ENCODE data around the gene UBALD2.
"Not testable (repeated sequence)": the region's sequence is repeated elsewhere in the genome, so short reads cannot be mapped to it uniquely, and the experiment has no call there.

UBALD2 gene
- 7.7 to 39.7 (median 16.7) reads per million in 17 experiments for total RNA-seq

GRCh38 chr17:76264755-76265623 lies at the start of gene UBALD2:
TSS of gene UBALD2 (plus strand) at chr17:76265348. CDS start at chr17:76265506, 158 bp downstream.
- DNase-seq, result peak; percentile 100

GRCh38 chr17:76217081-76217480 lies 48.1 kb upstream of the UBALD2 start:
- DNase-seq, result no peak

GRCh38 chr17:76219670-76220383 lies 45.3 kb upstream of the UBALD2 start:
- no peak for DNase-seq

- peak in 2 of 4 experiments; percentile 6 to 13 for DNase-seq
These were observed 41.3 kb upstream of the UBALD2 start for GRCh38 chr17:76223802-76224201.

DNA sequence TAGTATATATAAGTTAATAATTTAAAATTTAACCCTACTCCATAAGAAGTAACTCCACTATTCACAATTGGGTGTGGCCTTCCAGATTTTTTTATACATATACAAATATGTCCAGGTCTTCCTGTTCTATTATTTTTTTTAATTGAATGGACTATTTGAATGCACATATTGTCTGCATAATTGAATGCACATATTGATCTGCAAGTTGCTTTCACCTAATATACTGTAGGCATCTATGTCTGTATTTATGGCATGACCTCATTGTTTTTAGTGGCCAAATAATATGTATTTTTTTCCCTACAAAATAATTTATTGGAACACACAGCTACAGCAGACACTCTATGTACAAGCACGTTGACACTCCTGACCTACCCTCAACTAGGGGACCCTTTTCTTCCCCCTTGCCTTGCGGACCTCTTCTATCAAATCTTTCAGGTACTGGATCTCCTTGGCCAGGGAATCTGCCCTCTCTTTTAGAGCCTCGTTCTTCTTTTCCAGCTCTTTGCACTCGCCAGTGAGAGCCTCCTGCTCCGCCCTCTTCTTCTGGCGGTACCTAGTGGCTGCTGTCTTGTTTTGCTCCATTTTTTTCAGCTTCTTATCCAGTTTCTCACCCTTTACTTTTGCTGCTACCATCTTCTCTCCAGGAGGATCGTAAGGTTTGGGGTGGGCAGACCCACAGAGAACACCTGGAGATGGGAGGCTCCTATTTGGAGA lies 39.6 kb upstream of the UBALD2 start:
- DNase-seq, result not testable (repeated sequence)

DNA sequence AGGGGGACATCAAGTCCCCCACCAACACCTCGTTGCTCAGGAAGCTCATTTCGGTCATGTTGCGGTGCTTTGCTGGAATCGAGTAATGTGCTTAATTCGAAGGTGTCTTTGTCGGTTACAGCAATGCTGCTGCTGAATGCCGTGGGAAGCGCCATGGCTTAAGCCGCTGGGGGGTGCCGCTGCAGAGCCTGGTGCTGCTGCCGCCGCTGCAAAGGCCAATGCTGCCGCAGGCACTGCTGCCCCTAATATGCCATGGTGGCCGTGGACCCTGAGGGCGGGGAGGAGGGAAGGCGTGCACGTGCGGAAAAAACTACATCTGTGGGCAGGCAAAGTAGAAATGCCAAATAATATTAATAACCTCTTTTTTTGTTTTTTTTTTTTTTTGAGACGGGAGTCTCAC lies 38.4 kb upstream of the UBALD2 start:
- DNase-seq, result not testable (repeated sequence)

DNA sequence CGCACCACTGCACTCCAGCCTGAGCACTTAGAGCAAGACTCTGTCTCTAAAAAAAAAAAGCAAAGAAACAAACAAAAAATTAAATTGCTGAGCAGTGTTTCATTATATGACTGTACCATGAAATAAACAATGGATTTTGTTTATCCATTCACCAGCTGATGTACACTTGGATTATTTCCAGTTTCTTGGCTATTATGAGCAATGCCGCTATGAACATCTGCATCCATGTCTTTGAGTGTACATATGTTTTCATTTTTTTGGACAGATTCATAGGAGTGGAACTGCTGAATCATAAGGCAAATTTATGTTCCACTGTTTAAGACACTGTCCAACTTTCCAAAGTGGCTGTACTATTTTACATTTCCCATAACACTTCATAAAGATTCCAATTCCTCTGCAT lies 32.8 kb upstream of the UBALD2 start:
- DNase-seq, result no peak

DNA sequence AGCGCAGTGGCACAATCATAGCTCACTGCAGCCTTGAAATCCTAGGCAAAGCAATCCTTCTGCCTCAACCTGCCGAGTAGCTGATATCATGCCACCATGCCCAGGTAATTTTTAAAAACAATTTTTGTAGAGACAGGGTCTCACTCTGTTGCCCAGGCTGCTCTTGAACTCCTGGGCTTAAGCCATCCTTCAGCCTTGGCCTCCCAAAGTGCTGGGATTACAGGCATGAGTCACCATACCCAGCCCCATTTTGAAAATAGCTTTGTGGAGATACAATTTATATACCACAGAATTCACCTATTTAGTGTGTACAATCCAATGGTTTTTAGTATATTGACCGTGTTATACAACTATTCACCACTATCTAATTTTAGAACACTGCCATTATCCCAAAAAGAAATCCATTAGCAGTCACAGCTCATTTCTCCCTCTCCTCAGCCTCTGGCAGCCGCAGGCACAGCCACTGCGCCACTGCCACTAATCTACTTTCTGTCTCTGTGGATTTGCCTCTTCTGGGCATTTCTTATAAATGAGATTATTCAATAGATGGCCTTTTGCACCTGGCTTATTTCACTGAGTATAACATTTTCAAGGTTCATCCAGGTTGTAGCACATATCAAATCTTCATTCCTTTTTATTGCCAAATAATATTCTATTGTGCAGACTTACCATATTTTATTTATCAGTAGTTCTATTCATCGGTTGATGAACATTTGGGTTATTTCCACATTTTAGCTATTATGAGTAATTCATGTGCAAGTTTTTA lies 31.4 kb upstream of the UBALD2 start:
- no peak for DNase-seq

GRCh38 chr17:76234354-76234679 lies 30.8 kb upstream of the UBALD2 start:
- no peak for DNase-seq

DNA sequence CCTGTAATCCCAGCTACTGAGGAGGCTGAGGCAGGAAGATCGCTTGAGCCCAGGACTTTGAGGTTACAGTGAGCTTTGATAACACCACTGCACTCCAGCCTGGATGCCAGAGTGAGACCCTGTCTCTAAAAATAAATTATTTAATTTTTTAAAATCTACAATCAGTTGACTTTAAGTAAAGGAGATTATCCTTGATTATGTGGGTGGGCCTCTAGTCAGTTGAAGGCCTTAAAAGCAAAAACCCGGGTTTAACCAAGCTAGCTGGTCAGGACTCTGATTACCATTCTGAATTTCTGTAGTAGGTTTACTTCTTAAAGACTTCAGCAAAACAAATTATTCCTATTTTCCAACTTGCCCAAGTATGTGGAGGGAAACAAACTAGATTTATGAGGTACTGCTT lies 29.3 kb upstream of the UBALD2 start:
- DNase-seq, result no peak

DNA sequence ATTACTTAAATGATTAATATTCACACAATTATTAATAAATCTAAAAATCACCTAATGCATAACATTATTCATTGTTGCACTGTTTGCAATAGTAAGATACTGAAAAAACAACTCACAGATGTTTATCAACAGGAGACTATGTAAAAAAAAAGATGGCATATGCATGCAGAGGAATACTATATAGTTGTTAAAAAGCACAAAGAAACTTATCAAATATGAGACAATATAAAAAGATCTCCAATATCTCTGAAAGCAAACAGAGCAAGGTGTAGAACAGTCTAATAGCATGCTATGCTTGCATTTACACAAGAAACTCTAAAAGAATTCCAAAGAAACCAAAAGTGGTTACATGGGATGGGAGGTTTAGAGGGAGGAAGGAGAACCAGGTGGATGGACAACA lies 28.5 kb upstream of the UBALD2 start:
- no peak for DNase-seq

DNA sequence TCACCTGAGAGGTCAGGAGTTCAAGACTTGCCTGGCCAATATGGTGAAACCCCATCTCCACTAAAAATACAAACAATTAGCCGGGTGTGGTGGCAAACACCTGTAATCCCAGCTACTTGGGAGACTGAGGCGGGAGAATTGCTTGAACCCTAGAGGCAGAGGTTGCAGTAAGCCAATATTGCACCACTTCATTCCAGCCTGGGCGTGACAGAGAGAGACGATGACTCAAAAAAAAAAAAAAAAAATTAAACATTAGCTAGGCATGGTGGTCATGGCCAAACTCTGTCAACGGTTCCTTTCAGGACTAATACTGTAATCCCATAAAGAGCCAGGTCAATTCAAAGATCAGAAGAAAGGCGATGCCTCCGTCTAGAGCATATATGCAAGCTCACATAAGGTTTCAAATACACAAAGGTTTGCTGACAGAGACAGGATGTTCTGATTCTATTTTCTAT lies 27.3 kb upstream of the UBALD2 start:
- DNase-seq, result no peak

GRCh38 chr17:76238847-76239537 lies 26.2 kb upstream of the UBALD2 start:
- no peak for DNase-seq

DNA sequence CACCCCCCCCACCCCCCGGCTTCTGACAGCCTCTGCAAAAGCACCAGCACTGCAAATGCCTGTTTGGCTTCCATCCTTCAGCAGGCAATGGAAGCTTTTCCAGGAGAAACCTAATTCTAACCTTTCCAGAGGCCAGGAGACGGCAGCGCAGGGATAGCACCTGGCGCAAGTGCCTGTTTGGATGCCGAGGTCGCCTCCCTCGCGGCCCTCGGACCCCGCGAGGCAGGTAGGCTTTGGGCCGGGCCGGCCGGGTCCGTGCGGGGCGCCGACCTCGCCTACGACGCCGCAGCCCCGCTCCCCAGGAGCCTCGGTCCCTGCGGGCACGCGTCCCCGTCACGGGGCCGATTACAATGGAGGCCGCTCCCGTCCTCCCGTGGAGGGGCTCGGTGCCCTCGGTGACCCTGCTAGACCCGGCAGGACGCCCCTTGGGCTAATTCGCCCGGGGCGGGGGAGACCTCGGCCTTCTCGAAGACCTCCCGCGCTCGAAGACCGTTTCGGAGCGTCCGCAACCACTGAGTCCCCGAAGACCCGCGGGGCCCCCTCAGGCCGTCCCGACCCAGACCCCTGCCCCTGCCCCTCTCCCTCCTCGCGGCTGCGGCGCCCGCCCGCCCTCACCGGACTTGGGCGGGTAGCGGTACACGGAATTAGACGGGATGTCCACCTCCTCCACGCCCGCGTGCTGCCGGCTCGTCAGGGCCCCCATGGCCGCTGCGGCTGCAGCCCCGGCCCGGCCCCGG lies 25.4 kb upstream of the UBALD2 start:
- no peak for DNase-seq

DNA sequence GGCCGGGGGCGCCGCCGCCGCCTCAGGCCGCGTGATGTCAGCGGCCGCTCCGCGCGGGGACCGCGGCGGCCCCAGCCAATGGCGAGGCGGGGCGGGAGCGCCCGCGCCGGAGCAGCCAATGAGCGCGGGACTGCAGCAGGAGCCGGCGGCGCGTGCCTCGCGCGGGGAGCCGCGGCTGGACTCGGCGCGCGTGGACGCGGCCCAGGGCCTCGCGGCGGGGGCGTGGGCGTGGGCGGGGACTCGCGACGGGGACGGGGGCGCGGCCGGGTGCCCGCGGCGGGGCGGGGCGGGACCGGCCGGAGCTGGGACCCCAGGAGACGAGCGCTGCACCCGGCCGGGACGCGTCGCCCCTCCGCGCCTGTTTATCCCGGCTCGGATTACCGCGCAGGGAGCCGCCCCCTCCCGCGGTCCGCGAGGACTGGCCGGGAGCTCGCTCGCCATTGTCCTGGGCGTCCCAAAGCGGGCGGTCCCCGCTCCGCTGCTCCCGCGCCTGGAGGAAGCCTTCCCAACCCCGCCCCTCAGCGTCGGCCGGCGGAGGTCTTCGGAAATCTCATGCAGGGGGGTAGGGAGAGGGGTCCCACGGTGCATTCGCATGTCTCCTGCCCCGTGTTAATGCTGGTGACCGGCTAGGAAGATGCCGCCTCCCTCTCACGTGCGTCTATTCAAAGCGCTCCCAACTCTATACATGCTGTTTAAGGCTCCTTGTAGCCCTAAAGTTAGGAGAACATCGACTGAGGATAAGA lies 24.5 kb upstream of the UBALD2 start, which contains the start of gene RNF157:
RNF157 (minus strand) TSS at position 33 of the 743 bp plus-strand sequence. CDS start 253 bp downstream, outside the sequence.
- peak; percentile 32 to 83 (median 66) for DNase-seq

DNA sequence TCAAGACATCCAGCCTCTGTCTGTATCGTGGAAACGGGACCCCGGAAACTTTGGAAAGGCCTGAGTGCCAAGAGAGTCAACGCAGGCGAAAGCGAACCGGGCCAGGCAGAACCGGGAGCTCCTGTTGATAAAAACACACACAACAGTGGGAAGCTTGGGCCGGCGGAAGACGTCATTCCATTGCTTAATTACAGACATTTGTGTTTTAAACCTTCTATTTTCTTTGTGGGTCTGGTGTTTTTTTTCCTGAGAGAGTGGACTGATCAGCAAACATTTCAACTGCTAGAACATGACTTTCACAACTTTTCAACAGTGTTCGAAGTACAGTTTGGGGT lies 24.0 kb upstream of the UBALD2 start:
- DNase-seq, result no peak

DNA sequence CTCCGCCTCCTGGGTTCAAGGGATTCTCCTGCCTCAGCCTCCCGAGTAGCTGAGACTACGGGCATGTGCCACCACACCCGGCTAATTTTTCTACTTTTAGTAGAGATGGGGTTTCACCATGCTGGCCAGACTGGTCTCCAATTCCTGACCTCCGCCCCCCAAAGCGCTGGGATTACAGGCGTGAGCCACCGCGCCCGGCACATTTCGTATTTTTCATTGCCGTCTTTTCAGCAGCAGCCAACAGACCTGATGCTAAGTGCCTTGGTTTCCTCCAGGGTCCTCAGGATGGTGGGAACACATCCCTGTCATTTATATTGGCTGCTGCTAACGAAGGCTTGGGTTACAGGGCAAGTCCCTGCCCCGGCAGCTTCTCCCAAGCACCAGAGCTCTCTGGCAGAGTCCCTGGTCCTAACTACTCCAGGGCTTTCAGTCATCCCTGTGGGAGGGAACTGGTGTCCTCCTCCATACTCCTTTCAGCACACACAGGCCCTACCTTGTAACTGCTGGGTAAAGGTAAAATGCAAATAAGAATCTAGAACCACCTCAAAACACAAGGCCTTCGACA lies 23.4 kb upstream of the UBALD2 start:
- DNase-seq, result no peak

DNA sequence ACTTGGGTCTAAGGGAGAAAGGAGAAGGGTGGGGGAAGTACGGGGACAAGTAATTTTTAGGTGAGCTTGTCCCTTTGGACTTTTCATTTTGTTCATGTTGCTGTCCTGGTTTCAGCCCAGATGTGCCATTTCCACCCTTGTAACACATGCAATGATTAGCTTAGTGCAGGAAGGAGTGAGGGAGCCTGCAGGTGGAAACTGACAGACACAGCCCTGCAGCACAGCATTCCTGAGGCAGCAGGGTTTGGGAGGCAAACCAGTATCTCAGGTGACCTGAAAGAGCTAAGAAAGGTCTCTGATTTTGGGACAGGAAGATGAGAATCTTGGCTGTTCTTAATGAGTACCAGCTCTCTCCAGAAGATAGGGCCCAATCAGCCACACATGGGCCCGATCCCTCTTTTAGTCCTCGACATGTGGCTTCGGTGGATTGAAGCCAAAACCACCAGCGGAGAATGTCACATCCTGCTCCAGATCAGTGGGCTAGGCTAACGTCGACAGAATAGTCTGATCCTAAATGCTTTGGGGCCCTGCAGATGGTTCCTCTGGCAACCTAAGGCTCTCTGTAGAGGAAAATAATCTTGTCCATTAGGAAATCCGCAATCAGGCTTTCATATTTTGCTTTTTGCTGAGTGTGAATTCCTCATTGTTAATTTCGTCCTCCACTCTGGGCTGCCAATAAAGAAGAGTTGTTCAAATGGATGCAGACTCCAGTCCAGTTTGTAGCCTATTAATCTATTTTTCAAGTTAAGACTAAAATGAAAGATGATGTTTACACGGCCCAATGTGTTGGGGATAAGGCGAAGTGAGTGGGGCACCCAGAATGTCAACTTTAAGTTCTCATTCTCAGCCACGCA lies 21.1 kb upstream of the UBALD2 start:
- peak in 2 of 4 experiments; percentile 28 to 32 for DNase-seq

GRCh38 chr17:76244721-76245120 lies 20.4 kb upstream of the UBALD2 start:
- not testable (repeated sequence) for DNase-seq
